PC-3 (cell line): ENCODE data around the gene CHRM4.

Source experiments
- EZH2 ChIP-seq: fragments of 300-600 bp; sonication (generic); IDR thresholded peaks from one replicate; pipeline ENCODE4 v1.6.1; 2017; ENCODE audit warnings: antibody characterized with exemption, mild to moderate bottlenecking, low read length; ENCODE audit not compliant: unreplicated experiment
- EZH2phosphoT487 ChIP-seq: fragments of 300-600 bp; sonication (generic); IDR thresholded peaks from 2 replicates; pipeline ENCODE4 v1.6.1; 2018; ENCODE audit warnings: mild to moderate bottlenecking, antibody characterized with exemption, low read length, borderline replicate concordance
- TF ChIP-seq, protein P1 (sequence below): fragments of 300-600 bp; sonication (generic); conservative IDR thresholded peaks from 2 replicates; pipeline ENCODE4 v1.5.1; 2017; ENCODE audit warnings: antibody characterized with exemption, low read depth, mild to moderate bottlenecking, low read length

DNA sequence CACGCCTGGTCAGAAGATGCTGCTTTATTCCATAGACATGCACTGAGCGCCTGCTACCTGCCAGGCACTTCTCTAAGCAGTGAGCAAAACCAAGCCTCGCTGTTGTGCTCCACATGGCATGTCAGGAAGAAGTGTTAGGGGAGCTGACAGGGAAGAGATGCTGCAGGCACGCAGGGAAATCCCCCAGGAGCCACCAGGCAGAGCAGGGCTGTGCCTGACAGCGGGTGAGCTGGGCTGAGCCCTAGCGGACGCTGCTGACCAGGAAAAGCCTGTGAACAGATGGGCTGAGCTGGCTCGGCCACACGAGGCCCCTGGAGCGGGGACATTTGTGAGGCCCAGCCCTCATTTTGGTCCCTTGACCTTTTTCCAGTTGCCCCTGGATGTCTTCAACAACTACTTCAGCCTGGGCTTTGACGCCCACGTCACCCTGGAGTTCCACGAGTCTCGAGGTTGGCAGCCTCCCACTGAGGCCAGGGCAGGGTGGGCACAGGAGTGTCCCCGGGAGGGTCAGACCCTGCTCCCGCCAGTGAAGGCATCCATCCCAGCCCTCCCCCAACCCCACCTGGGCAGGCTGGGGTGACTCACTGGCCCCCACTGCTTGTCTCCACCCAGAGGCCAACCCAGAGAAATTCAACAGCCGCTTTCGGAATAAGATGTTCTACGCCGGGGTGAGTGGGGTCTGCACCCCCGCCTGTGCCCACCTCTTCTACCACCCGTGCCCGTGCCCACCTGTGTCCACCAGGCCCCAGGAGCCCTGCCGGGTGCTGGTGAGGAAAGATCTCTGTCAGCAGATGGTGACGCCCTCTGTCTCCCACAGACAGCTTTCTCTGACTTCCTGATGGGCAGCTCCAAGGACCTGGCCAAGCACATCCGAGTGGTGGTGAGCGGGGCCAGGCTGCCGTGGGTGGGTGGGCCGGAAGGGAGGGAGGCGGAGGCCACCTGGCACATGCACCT lies 17.5 kb downstream of the CHRM4 start:
- TF ChIP-seq, protein P1, sequence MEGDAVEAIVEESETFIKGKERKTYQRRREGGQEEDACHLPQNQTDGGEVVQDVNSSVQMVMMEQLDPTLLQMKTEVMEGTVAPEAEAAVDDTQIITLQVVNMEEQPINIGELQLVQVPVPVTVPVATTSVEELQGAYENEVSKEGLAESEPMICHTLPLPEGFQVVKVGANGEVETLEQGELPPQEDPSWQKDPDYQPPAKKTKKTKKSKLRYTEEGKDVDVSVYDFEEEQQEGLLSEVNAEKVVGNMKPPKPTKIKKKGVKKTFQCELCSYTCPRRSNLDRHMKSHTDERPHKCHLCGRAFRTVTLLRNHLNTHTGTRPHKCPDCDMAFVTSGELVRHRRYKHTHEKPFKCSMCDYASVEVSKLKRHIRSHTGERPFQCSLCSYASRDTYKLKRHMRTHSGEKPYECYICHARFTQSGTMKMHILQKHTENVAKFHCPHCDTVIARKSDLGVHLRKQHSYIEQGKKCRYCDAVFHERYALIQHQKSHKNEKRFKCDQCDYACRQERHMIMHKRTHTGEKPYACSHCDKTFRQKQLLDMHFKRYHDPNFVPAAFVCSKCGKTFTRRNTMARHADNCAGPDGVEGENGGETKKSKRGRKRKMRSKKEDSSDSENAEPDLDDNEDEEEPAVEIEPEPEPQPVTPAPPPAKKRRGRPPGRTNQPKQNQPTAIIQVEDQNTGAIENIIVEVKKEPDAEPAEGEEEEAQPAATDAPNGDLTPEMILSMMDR = no peak
- no peak for TF ChIP-seq EZH2
- TF ChIP-seq EZH2phosphoT487 = no peak
